ENCODE measurements around the gene DCTN2.
A peak's percentile ranks its signal among the peaks of the same experiment; 100 is the strongest.

DCTN2 gene

DNA sequence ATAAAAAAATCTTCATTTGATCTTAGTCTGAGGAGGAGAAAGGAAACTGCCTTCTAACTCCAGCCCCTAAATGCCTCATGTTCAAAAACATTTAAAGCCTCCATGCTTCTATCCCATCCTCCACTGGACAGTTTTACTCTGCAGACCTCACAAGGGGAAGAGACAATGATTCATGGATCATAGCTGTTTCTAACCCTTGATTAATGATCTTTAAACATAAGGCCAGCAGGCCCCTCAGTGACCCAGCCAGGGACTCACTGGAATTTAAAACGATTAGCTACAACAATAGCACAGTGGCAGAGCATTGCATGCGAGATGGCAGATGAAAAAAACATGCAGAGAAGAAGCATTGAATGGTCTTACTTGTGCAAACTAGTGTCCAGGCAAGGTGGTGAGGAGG lies 6.0 kb downstream of the DCTN2 start:
- no peak for DNase-seq (ENCODE audit: low read depth in 1 of 2, low spot score in 1 of 2)
- in situ Hi-C loops (cut with HindIII; ENCODE audit: low pct_unique_long_range_greater_than_20kb, low sequenced_read_pairs) = no loop called here
- TF ChIP-seq JUND (IDR thresholded peaks at IDR 0.05; ENCODE audit: low read depth) = no peak

GRCh38 chr12:57539134-57539768 lies 7.7 kb downstream of the DCTN2 start:
- DNase-seq (ENCODE audit: low read depth in 1 of 2, low spot score in 1 of 2) = no peak
- in situ Hi-C loops (cut with HindIII; ENCODE audit: low pct_unique_long_range_greater_than_20kb, low sequenced_read_pairs) = no loop called here
- no peak for TF ChIP-seq JUND (IDR thresholded peaks at IDR 0.05; ENCODE audit: low read depth)

DNA sequence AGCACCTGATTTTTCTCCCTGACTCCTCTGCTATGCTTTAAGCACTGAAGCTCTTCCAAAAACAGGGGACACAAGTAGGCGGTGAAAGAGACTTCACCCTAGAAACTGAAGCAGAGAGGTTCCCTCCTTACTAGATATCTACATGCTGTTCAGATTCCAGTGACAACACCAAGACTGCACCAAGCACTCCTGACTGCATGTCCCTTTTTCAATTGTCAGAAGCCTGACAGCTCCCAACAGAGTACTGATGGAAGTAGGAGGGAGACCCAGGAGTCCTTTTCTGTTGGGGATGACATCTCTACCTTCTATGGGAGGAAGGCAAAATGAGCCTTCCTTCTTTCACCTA lies 10.4 kb downstream of the DCTN2 start:
- in situ Hi-C loops (cut with HindIII; ENCODE audit: low pct_unique_long_range_greater_than_20kb, low sequenced_read_pairs) = no loop called here
- DNase-seq (ENCODE audit: low read depth in 1 of 2, low spot score in 1 of 2) = no peak
- no peak for TF ChIP-seq JUND (IDR thresholded peaks at IDR 0.05; ENCODE audit: low read depth)

- TF ChIP-seq JUND (IDR thresholded peaks at IDR 0.05; ENCODE audit: low read depth) = no peak
- DNase-seq (ENCODE audit: low read depth in 1 of 2, low spot score in 1 of 2) = no peak
- in situ Hi-C loops (cut with HindIII; ENCODE audit: low pct_unique_long_range_greater_than_20kb, low sequenced_read_pairs) = no loop called here
Measured at GRCh38 chr12:57535764-57536596, 11.0 kb downstream of the DCTN2 start.

GRCh38 chr12:57534991-57535543 lies 11.9 kb downstream of the DCTN2 start:
- no peak for DNase-seq (ENCODE audit: low read depth in 1 of 2, low spot score in 1 of 2)
- no peak for TF ChIP-seq JUND (IDR thresholded peaks at IDR 0.05; ENCODE audit: low read depth)
- in situ Hi-C loops (cut with HindIII; ENCODE audit: low pct_unique_long_range_greater_than_20kb, low sequenced_read_pairs) = no loop called here

GRCh38 chr12:57534250-57534649 lies 12.7 kb downstream of the DCTN2 start:
- DNase-seq (ENCODE audit: low read depth in 1 of 2, low spot score in 1 of 2) = no peak
- no peak for TF ChIP-seq JUND (IDR thresholded peaks at IDR 0.05; ENCODE audit: low read depth)
- in situ Hi-C loops (cut with HindIII; ENCODE audit: low pct_unique_long_range_greater_than_20kb, low sequenced_read_pairs) = no loop called here

DNA sequence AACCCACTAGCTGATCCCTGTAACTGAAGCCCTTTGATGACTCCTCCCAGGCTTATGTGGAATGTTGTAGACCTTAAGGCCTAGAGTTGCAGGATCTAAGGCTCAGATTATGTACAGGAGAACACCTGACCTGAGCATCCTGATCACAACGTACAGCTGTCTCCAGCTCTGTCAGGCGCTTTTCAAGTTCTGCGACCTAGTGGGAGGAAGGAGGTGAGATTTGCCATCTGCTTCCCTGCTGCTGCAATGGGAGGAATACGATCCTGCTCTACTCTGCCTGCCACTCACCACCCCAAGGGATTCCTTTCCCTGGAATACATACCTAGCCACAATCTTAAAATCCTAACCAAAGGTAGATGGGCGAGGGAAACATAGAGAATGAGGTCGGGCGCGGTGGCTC lies 13.9 kb downstream of the DCTN2 start:
- no peak for DNase-seq (ENCODE audit: low read depth in 1 of 2, low spot score in 1 of 2)
- TF ChIP-seq JUND (IDR thresholded peaks at IDR 0.05; ENCODE audit: low read depth) = no peak
- in situ Hi-C loops (cut with HindIII; ENCODE audit: low pct_unique_long_range_greater_than_20kb, low sequenced_read_pairs) = no loop called here

- in situ Hi-C loops (cut with HindIII; ENCODE audit: low pct_unique_long_range_greater_than_20kb, low sequenced_read_pairs) = no loop called here
- no peak for DNase-seq (ENCODE audit: low read depth in 1 of 2, low spot score in 1 of 2)
- no peak for TF ChIP-seq JUND (IDR thresholded peaks at IDR 0.05; ENCODE audit: low read depth)
Measured at GRCh38 chr12:57531836-57532235, 15.2 kb downstream of the DCTN2 start.

DNA sequence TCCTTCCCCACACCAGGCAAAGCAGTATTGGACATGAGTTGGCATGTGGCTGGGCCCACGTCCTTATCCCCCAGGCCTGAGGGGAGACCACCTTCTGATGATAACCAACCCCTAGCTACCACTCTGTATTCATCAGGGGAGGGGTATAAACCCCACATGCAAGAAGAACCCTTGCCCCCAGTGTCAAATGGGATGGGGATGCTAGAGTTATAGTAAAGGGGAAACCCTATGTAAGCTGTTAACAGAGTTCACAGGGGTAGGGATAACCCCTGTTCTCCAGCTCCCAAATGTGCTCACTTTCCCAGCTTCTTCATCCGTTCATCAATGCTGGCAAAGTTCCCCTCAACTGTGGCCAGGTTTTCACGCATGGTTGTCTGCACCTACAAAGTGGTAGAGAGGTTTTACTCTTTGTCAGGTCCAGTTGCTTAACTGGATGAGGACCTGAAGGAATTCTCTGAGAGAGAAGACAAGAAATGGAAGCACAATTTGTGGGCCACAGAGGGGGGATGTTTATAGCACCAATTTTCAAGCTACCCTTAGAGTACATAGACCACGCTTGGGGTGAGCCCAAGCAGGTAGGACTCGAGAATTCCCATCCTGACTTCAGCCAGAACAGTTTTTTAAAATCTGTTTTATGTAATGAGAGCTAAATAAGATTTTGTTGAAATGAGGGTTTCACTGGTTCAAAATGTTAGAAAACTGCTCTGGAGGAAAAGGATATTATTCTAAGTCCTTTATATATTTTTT lies 16.4 kb downstream of the DCTN2 start:
- no peak for TF ChIP-seq JUND (IDR thresholded peaks at IDR 0.05; ENCODE audit: low read depth)
- in situ Hi-C loops (cut with HindIII; ENCODE audit: low pct_unique_long_range_greater_than_20kb, low sequenced_read_pairs) = no loop called here
- no peak for DNase-seq (ENCODE audit: low read depth in 1 of 2, low spot score in 1 of 2)

DNA sequence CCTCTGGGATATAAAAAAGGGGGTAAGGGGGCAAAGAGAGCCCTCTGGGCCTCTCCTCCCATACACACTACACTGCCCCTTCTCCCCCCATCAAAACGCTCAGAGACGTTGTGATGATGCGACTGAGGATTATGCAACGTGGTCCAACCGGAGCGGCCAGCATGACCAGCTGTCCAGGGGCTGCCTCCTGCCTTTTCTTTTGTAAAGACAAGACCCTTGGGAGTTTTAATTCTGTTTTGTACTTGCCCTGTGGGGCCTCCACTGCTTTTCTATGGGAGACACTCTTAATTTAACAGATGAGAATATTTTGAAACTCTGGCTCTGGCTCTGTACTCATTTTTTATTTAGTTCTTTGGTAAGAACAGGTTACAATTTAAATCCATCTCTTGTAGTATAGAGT lies 17.2 kb downstream of the DCTN2 start:
- in situ Hi-C loops (cut with HindIII; ENCODE audit: low pct_unique_long_range_greater_than_20kb, low sequenced_read_pairs) = no loop called here
- no peak for TF ChIP-seq JUND (IDR thresholded peaks at IDR 0.05; ENCODE audit: low read depth)

DNA sequence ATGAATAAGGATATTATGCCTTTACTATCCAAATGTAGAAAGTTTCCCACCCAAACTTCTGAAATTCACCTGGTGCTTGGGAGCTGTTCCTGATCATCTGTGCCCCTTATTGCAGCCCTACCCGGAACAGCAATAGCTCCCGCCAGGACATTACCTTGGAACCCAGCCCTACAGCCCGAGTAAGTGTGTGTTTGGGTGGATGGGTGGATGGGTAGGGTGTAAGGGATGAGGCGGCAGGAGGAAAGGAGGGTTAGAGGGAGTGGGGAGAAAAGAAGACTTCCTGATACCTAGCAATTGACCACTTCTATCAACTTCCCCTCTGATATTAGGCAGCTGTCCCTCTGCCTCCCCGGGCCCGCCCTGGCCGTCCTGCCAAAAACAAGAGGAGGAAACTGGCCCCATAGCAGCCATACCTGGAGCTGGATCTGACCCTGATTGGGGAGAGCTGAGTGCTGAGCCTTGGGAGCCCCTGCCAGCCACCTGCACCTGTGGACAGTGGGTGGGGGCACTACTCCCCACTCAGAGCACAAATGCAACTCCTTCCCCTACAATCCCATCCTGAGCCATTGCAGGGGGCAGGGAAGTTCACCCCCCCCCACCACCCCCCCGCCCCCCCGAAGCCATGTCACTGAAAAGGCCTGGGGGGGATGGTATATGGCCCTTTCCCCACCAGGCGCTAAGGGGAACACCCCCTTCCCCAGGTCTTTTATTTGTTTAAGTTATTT lies 18.0 kb downstream of the DCTN2 start:
- TF ChIP-seq JUND (IDR thresholded peaks at IDR 0.05; ENCODE audit: low read depth) = no peak

More for the DNA sequence above, 17.2 kb downstream of the DCTN2 start:
- DNase-seq (ENCODE audit: low read depth in 1 of 2, low spot score in 1 of 2) = peak in 1 of 2 experiments; percentile 40

DNA sequence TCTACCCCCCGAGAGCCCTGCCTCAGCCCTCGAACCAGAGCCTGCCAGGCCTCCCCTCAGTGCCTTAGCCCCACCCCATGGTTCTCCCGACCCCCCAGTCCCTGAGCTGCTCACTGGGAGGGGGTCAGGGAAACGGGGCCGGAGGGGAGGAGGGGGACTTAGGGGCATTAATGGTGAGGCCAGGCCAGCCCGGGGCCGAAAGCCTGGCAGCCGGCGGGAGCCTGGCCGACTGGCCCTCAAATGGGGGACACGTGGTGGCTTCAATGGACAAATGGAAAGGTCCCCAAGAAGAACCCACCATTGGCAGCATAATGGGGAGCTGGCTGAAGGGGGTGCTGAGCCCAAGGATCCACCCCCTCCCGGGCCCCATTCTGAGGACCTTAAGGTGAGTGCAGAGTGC lies 18.8 kb downstream of the DCTN2 start:
- no peak for DNase-seq (ENCODE audit: low read depth in 1 of 2, low spot score in 1 of 2)
- in situ Hi-C loops (cut with HindIII; ENCODE audit: low pct_unique_long_range_greater_than_20kb, low sequenced_read_pairs) = no loop called here
- TF ChIP-seq JUND (IDR thresholded peaks at IDR 0.05; ENCODE audit: low read depth) = no peak

More for the DNA sequence above, 18.0 kb downstream of the DCTN2 start:
- no peak for DNase-seq (ENCODE audit: low read depth in 1 of 2, low spot score in 1 of 2)
- in situ Hi-C loops (cut with HindIII; ENCODE audit: low pct_unique_long_range_greater_than_20kb, low sequenced_read_pairs) = no loop called here
